Right ventricle myocardium inferior (tissue), 1 donor: ENCODE measurements around the gene PIK3R5. TPM values are rescaled to one million over a fixed set of nuclear protein-coding genes. Genes with fewer than 3 reads are reported as not detected.
A peak's percentile ranks its signal among the peaks of the same experiment; 100 is the strongest.

ENCODE experiments used
- ATAC-seq: fragments of 200-7000 bp; cut with Tn5 transposase; one replicate; pipeline ENCODE4 v1.9.1; 2020; ENCODE audit warnings: mild to moderate bottlenecking, moderate library complexity
- DNase-seq: peaks from one replicate; pipeline ENCODE4 v3.0.0; 2021; ENCODE audit errors: missing footprints
- intact Hi-C: fragments of 100-400 bp; cut with DNase I; formaldehyde crosslinking; loops from one replicate; pipeline ENCODE4 v1.11.0; 2022
- total RNA-seq: library from RNA; stranded (reverse); fragmentation: NEBNext Ultra II Directional; extraction: Animal tissue kit (Norgen Biotek cat#: 25700); gene quantifications from one replicate; pipeline ENCODE4 v1.2.1, GENCODE V29; 2021
- donor health status: DM: no; HTN: yes; CAD: no; lungs with severe emphysema.

PIK3R5 gene
- total RNA-seq, 1 donor from 2014 or later: 2.8 TPM

DNA sequence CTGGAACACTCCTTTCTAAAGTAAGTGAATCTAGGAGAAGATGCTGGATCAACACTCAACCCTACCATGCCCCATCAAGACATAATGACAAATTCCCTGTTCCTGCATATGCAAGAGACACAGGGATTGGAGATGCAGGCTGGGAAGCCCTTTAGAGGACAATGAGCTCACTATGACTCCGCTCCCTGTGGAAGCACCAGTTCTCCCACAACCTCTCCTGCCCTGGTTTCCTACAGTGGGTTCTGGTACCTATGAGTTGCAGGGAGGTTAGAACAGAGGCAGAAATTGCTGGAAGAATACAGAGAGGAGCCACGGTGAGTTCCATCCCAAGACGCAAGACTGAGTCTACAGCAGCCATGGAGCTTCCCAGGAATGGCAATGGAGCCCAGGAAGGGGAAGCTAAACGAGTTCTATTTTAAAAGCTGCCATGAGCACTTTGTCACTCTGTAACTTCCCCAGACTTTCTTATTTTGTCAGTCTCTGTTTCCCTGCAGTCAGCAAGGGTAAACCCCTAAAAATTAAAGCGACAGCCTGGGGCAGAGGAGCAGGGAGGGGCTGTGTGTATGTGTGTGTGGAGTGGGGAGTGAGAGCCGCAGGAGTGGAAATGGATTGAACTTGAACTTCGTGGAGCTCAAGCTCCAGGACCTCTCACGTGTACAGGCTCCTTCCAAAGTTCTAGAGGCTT, 55.8 kb downstream of the PIK3R5 start:
- intact Hi-C loops: no loop called here
- DNase-seq: no peak
- ATAC-seq: peak; percentile 55

- ATAC-seq (no peak), DNase-seq (no peak)
- intact Hi-C loops: no loop called here
Observed at GRCh38 chr17:8905331-8905730, 60.2 kb downstream of the PIK3R5 start.

DNA sequence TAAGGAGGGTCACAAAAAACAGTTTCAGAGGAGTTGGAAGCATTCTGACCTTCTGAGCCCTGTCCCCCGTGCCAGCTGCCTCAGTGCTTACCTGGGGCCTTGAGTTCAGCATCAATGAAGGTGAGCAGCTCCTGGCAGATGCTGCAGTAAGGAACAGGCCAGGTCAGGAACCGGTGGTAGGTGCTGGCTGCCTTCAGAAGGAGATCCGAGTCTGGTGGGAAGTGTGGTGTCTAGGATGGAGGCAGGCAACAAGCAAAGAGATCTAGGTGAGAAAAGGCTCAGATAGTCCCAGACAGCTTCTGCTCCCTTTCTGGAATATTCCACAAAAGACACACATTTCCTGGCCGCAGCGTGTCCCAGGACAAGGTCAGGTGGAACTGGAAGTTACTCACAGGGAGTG, 60.8 kb downstream of the PIK3R5 start:
- no peak for DNase-seq
- intact Hi-C loops: no loop called here
- ATAC-seq: no peak

DNA sequence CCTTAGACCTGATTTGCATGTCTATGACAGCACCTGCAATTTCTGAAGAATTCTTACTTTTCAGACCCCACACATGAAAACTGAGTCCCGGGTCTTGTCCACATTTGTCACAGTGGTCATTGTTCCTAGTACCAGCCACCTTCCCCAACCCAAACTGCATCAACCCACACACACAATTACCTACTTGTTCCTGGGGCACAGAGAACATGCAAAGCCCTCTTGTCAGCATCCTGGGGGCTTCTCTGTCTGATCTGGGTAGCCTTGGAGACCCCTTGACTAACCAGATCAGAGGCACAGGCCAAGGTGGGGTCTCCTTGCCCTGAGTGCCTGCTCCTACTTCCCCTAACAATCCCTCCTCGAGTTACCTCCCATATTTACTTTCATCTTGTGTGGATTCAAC, 61.3 kb downstream of the PIK3R5 start:
- intact Hi-C loops: no loop called here
- no peak for DNase-seq
- ATAC-seq: no peak

DNA sequence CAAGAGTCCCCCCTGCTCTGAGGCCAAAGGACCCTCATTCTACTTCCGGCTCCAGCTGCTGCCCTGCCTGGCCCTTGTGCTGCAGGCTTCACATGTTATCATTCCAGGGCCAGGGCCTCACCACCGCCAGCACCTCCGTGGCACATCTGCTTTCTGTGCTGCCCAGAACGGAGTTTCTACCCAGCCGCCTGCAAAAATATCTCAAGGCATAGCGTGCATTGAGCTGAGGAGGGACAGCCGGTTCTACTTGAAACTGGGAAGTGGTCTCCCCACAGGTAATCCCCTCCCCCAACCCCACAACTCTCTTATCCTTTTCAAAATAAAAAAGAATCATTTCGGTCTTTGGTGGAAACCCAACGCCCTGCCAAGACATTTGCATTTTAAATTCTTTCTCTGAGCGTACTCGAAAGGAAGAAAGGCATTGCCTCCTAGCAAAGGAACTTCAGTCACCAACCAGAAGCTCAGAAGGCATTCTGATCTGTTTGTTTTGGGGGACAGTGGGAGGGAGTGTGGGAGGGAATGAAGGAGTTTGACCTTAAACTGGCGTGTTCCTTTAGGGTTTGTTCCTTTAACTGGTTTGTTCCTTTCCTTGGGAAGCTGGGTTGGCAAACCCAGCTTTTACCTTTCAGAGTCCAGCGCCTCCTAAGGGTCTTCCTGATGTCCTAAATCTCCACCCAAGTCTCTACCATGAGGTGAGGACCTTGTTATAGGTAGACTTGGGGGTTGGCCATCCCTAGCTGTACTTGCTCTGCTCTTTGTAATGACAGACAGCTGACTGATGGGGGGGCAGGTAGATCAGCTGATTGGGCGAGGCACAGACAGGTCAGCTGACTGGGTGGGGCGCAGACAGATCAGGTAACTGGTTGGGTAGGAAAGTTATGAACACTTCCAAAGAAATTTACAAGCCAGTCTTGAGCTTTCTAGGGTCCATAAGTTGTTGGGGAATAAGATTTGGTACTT, 64.6 kb downstream of the PIK3R5 start:
- DNase-seq (no peak), ATAC-seq (no peak)
- intact Hi-C loops: no loop called here

DNA sequence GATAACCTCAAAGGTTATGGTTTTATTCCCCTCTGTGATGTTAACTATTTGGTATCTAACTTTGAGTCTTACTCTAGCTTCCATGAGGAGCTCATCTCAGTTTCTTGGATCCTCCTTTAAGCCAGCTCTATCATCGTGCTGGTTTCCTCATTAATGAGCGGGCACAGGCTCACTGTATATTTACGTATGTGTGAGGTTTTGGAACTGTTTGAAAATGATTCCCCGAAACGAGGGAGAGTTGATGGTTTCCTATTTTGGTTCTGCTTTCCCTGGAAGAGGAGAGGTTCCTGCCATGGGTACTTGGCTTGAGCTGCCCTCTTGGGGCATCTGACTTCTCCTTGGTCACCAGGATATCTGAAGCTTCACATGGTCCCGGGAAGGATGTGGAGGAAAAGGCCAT, 65.3 kb downstream of the PIK3R5 start:
- ATAC-seq: no peak
- intact Hi-C loops: no loop called here
- no peak for DNase-seq

DNA sequence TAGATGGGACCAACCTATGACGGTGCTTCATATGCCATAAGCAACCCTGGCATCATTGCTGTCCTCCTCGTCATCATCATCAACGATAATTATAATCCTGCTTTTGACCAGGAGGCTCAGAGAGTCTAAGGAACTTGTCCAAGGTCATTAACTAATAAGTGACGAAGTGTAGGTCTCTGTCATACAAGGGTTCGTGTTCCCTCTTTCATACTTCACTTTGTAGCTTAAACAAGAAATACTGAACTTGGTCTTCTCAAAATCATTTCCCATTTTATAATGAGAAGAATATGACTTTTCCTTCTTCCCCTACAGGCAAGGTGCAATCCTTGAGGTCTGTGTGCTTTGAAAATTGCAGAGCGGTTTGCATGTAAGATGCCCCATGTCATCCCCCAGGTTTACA, 66.9 kb downstream of the PIK3R5 start:
- intact Hi-C loops: loop anchor here (5.0 kb wide), 1 partner anchor 146 kb away; no protein-coding TSS in a partner anchor
- no peak for ATAC-seq
- no peak for DNase-seq

- ATAC-seq (no peak), DNase-seq (no peak)
- intact Hi-C loops: loop anchor here (5.0 kb wide), 1 partner anchor 146 kb away; no protein-coding TSS in a partner anchor
Observed at GRCh38 chr17:8898126-8898525, 67.4 kb downstream of the PIK3R5 start.

GRCh38 chr17:8896641-8897635, 68.6 kb downstream of the PIK3R5 start:
- DNase-seq: no peak
- intact Hi-C loops: loop anchor here (5.0 kb wide), 1 partner anchor 145 kb away; no protein-coding TSS in a partner anchor
- ATAC-seq: no peak

GRCh38 chr17:8896087-8896486, 69.4 kb downstream of the PIK3R5 start:
- ATAC-seq: no peak
- intact Hi-C loops: loop anchor here (5.0 kb wide), 1 partner anchor 144 kb away; no protein-coding TSS in a partner anchor
- no peak for DNase-seq

DNA sequence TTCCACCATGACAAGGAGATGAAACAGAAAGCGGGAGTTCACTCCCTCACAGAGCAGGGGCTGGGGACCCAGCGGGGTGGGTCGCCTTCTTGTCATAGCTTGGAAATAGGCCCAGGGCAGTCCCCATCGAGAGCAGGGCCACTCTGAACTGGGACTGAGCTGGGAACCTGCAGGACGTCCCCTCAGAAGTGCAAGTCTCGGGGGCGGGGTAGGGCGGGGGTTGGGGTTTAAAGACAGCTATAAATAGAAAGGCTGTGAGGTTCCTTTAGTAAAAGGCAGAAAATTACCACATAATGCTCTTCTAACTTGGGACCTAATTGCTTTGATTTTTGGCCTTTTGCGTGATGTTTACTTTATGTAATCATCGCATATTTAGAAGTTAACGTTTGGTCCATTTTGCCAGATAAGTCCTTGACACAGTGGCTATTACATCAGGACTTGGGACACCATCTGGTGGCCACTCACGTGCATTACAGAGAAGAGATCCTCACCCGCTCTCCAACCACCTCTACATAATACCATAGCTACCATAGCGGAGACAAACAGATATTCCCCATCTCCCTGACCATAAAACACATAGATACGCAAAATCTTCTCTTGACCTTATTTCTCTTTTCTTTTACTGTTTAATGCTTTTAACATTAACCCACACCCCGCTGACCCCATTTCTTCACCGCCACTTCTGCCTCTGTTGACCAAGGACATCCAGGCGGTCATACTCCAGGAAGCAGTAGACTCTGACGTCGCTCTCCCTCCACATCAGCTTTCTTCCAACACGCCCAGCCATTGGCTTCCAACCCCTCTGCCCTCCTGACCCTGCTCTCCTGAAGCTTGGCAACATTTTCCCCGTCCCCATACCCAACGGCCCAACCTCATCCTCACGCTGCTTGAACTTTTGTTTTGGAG, 70.6 kb downstream of the PIK3R5 start:
- ATAC-seq (peak; percentile 84), DNase-seq (no peak)
- intact Hi-C loops: loop anchor here (1.0 to 5.0 kb wide), 3 partner anchors 91 to 143 kb away; partner anchors contain the start of gene MFSD6L

DNA sequence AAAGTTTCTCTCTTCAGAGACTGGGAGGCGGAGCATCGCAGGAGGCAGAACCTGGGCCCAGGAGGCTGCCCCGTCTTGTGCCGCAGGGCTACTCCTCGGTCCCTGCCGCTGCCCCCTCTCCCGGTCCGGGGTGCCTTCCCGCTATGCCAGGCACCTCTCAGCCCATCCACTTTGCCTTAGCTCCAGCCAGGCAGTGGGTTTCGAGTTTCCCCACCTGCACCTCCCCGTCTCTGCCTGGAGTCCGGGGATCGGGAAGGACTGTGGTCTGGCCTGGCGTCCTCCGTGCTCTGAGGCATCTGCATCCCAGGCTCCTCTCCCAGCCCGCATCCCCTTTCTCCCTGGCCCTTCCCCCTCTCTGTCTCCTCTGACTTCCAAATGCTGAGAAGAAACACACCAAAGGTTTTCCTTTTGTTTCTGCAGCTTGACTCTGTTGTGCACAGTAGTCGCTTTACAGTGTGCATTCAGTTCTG, 71.3 kb downstream of the PIK3R5 start:
- DNase-seq (no peak), ATAC-seq (no peak)
- intact Hi-C loops: loop anchor here (1.0 kb wide), 1 partner anchor 95 kb away; the partner anchor contains the start of gene MFSD6L

DNA sequence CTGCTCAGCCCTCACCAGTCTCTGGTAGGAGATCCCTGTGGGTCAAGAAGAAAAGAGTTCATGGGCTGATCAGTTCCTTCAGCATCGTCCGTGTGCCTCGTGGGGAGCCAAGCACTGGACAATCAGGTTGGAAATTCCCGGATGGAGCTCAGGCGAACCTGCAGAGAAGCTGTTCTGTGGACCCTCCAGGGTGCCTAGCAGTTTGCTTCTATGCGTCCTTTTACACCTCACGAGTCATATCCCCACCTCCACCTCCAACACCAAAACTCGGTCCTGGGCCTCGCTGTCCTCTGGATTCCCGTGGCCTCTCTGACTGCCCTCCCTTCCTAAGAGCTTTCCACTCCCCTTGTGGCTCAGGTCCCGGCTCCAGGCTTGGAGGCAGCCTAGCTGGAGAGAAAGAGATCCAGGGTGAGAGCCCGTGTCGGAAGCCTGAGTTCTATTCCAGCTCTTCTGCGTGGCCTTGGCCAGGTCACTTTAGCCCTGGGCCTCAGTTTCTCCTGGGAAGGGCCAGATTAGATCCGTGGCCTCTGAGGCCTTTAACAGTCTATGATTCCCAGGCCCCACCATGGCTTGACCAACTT, 71.8 kb downstream of the PIK3R5 start:
- intact Hi-C loops: loop anchor here (1.0 kb wide), 1 partner anchor 94 kb away; the partner anchor contains the start of gene MFSD6L
- ATAC-seq: no peak

DNA sequence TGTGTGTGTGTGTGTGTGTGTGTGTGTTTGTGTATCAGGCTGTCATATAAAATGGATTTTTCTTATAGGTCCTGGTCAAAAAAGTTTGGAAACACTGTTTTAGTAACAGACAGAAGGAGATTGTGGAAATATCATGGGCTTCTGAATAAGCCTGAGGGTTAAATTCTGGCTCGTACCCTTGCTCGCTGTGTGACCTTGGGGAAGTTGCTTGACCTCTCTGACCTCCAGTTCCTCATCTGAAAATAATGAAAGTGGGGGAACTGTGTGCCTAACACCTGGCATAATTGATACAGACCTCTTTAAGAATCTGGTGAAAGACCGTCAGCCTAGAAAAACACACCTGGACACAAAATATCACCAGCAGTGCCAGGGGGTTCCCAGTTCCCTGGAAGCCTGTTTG, 72.4 kb downstream of the PIK3R5 start:
- intact Hi-C loops: no loop called here

More for the DNA sequence above, 71.8 kb downstream of the PIK3R5 start:
- no peak for DNase-seq

GRCh38 chr17:8892338-8892690, 73.2 kb downstream of the PIK3R5 start:
- intact Hi-C loops: no loop called here
- ATAC-seq (no peak), DNase-seq (no peak)

More for the DNA sequence above, 72.4 kb downstream of the PIK3R5 start:
- ATAC-seq (no peak), DNase-seq (no peak)

DNA sequence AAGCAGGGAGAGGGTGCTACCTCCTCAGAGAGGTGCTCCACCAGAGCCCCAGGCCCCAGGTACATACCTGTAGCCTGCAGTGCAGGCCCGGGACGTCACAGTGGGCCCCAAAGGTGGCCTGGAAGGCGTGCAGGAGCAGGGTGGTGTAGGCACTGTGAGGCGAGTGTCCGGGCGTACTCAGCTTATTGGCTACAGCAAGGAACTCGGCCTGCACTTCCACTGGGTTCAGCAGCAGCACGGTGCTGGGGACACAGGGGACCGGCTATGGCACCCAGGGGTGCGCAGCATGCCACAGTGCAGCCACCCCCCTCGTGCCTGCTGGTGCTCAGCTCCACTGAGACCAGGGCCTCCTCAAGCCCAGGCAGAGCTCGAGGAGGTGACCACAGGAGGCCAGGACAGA, 74.8 kb downstream of the PIK3R5 start:
- intact Hi-C loops: no loop called here
- DNase-seq (no peak), ATAC-seq (no peak)
